Duodenal mucosa (tissue), 2 donors: ENCODE measurements around the gene SNHG17.
A peak's percentile ranks its signal among the peaks of the same experiment; 100 is the strongest.
"Not testable (repeated sequence)": the region's sequence is repeated elsewhere in the genome, so short reads cannot be mapped to it uniquely, and the experiment has no call there.

ENCODE experiments used
- H3K27ac ChIP-seq: one replicate; pipeline ENCODE4 v1.7.0; 2013; ENCODE audit warnings: low read depth, low read length
- H3K27me3 ChIP-seq, 2 donors: one replicate each; pipeline ENCODE4 v1.7.0; 2013; ENCODE audit warnings: low read length in 2 of 2, control low read depth in 1 of 2; ENCODE audit not compliant: insufficient read depth in 2 of 2, control insufficient read depth in 1 of 2
- H3K36me3 ChIP-seq, 2 donors: one replicate each; pipeline ENCODE4 v1.7.0; 2013; ENCODE audit warnings: low read length in 2 of 2, control low read depth in 1 of 2; ENCODE audit not compliant: insufficient read depth in 2 of 2, control insufficient read depth in 1 of 2
- H3K4me1 ChIP-seq, 2 donors: one replicate each; pipeline ENCODE4 v1.7.0; 2013; ENCODE audit warnings: low read length in 2 of 2, control low read depth in 1 of 2; ENCODE audit not compliant: insufficient read depth in 2 of 2, control insufficient read depth in 1 of 2
- H3K4me3 ChIP-seq, 2 donors: one replicate each; pipeline ENCODE4 v1.7.0; 2013; ENCODE audit warnings: low read length in 2 of 2, low read depth in 1 of 2
- H3K9ac ChIP-seq, 2 donors: one replicate each; pipeline ENCODE4 v1.7.0; 2013; ENCODE audit warnings: low read length in 2 of 2, low read depth in 1 of 2
- H3K9me3 ChIP-seq, 2 donors: one replicate each; pipeline ENCODE4 v1.7.0; 2013; ENCODE audit warnings: low read length in 2 of 2, control low read depth in 1 of 2; ENCODE audit not compliant: control insufficient read depth in 1 of 2

The SNHG17 gene

GRCh38 chr20:38433304-38433972 is 1.7 kb downstream of the SNHG17 start:
- peak overlapping the region; percentile 80 to 93 for H3K4me3 ChIP-seq
- H3K9ac ChIP-seq = peak overlapping the region; percentile 82 to 92
- H3K27me3 ChIP-seq = no peaks in the 10 kb centered on the region
- peaks cover 13 to 16% of the 10 kb centered on the region in 2 donors for H3K4me1 ChIP-seq
- no peaks in the 10 kb centered on the region for H3K9me3 ChIP-seq
- no peak overlapping the region for H3K27ac ChIP-seq
- peaks cover 36 to 49% of the 10 kb centered on the region in 2 donors for H3K36me3 ChIP-seq

GRCh38 chr20:38432870-38433269 is 2.3 kb downstream of the SNHG17 start:
- not testable (repeated sequence) for H3K4me3 ChIP-seq, H3K27me3 ChIP-seq, H3K27ac ChIP-seq, H3K9me3 ChIP-seq, H3K9ac ChIP-seq
- peaks cover 13 to 16% of the 10 kb centered on the region in 2 donors for H3K4me1 ChIP-seq
- peaks cover 42 to 55% of the 10 kb centered on the region in 2 donors for H3K36me3 ChIP-seq

- Histone ChIP-seq H3K4me3 (no peak overlapping the region), H3K27me3 (no peaks in the 10 kb centered on the region), H3K9me3 (no peaks in the 10 kb centered on the region), H3K9ac (no peak overlapping the region), H3K4me1 (peaks cover 13 to 16% of the 10 kb centered on the region in 2 donors), H3K27ac (no peak overlapping the region), H3K36me3 (peaks cover 48 to 60% of the 10 kb centered on the region in 2 donors)
Observed at GRCh38 chr20:38432292-38432691, 2.8 kb downstream of the SNHG17 start.

GRCh38 chr20:38430679-38431325 is 4.3 kb downstream of the SNHG17 start:
- peaks cover 13 to 16% of the 10 kb centered on the region in 2 donors for H3K4me1 ChIP-seq
- peaks cover 62 to 75% of the 10 kb centered on the region in 2 donors for H3K36me3 ChIP-seq
- H3K9ac ChIP-seq = no peak overlapping the region
- no peaks in the 10 kb centered on the region for H3K27me3 ChIP-seq
- H3K27ac ChIP-seq = no peak overlapping the region
- no peaks in the 10 kb centered on the region for H3K9me3 ChIP-seq
- no peak overlapping the region for H3K4me3 ChIP-seq

- H3K36me3 ChIP-seq = peaks cover 77 to 90% of the 10 kb centered on the region in 2 donors
- no peak overlapping the region for H3K4me3 ChIP-seq
- H3K9me3 ChIP-seq = no peaks in the 10 kb centered on the region
- H3K27me3 ChIP-seq = no peaks in the 10 kb centered on the region
- H3K27ac ChIP-seq = no peak overlapping the region
- no peak overlapping the region for H3K9ac ChIP-seq
- H3K4me1 ChIP-seq = peaks cover 11 to 14% of the 10 kb centered on the region in 2 donors
Observed at GRCh38 chr20:38429301-38429700, 5.8 kb downstream of the SNHG17 start.

- Histone ChIP-seq H3K27ac (no peak overlapping the region), H3K4me3 (no peak overlapping the region), H3K4me1 (peaks cover 6 to 9% of the 10 kb centered on the region in 2 donors), H3K9ac (no peak overlapping the region), H3K36me3 (peaks cover 76 to 93% of the 10 kb centered on the region in 2 donors), H3K9me3 (no peaks in the 10 kb centered on the region), H3K27me3 (no peaks in the 10 kb centered on the region)
Observed at GRCh38 chr20:38428800-38429199, 6.3 kb downstream of the SNHG17 start.

- H3K9ac ChIP-seq = no peak overlapping the region
- H3K4me3 ChIP-seq = no peak overlapping the region
- H3K36me3 ChIP-seq = peaks cover 72 to 88% of the 10 kb centered on the region in 2 donors
- no peaks in the 10 kb centered on the region for H3K27me3 ChIP-seq
- no peak overlapping the region for H3K27ac ChIP-seq
- H3K9me3 ChIP-seq = no peaks in the 10 kb centered on the region
- peaks cover 0 to 5% of the 10 kb centered on the region in 2 donors for H3K4me1 ChIP-seq
Observed at GRCh38 chr20:38427655-38428023, 7.5 kb downstream of the SNHG17 start.

- Histone ChIP-seq H3K9me3 (no peaks in the 10 kb centered on the region), H3K27ac (no peak overlapping the region), H3K36me3 (peaks cover 72 to 88% of the 10 kb centered on the region in 2 donors), H3K4me1 (no peaks in the 10 kb centered on the region), H3K4me3 (no peak overlapping the region), H3K9ac (no peak overlapping the region), H3K27me3 (no peaks in the 10 kb centered on the region)
Observed at GRCh38 chr20:38426006-38426897, 8.9 kb downstream of the SNHG17 start.

GRCh38 chr20:38424401-38424800 is 10.7 kb downstream of the SNHG17 start:
- Histone ChIP-seq H3K4me1 (no peaks in the 10 kb centered on the region), H3K27me3 (no peaks in the 10 kb centered on the region), H3K36me3 (peaks cover 77 to 93% of the 10 kb centered on the region in 2 donors), H3K9ac (no peak overlapping the region), H3K27ac (no peak overlapping the region), H3K4me3 (no peak overlapping the region), H3K9me3 (no peaks in the 10 kb centered on the region)

- Histone ChIP-seq H3K36me3 (peaks cover 73 to 92% of the 10 kb centered on the region in 2 donors), H3K4me3 (no peak overlapping the region), H3K9ac (no peak overlapping the region), H3K4me1 (no peaks in the 10 kb centered on the region), H3K9me3 (no peaks in the 10 kb centered on the region), H3K27ac (no peak overlapping the region), H3K27me3 (no peaks in the 10 kb centered on the region)
Observed at GRCh38 chr20:38423541-38423940, 11.6 kb downstream of the SNHG17 start.
